Middle frontal gyrus (tissue), 1 donor: ENCODE measurements around the gene PDXDC1.
"Not testable (repeated sequence)": the region's sequence is repeated elsewhere in the genome, so short reads cannot be mapped to it uniquely, and the experiment has no call there.

Experiments used
- DNase-seq: peaks from one replicate; pipeline ENCODE4 v3.0.0-alpha.2; 2015; ENCODE audit warnings: low spot score; ENCODE audit errors: extremely low spot score

The PDXDC1 gene

DNA sequence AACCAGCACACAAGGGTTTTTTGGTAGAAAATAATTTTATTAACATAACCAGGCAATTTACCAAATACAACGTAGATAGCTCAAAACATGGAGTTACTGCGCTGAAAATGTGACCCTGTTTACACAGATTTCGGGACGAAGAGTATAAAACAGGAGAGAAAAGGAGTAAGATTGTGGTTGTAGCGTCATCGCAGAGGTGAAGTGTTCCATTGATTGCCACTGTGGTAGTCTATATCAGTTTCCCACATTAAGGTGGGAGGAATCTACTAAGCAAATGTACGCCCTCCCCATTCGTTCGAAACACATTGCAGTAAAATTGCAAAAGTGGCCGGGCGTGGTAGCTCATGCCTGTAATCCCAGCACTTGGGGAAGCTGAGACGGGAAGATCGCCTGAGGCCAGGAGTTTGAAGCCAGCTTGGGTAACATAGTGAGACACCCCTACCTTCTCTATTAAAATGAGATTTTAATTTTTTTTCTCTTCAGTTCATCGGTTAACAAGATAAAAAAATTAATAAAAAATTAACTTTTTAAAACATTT is 972 bp upstream of the PDXDC1 start:
- not testable (repeated sequence) for DNase-seq

DNA sequence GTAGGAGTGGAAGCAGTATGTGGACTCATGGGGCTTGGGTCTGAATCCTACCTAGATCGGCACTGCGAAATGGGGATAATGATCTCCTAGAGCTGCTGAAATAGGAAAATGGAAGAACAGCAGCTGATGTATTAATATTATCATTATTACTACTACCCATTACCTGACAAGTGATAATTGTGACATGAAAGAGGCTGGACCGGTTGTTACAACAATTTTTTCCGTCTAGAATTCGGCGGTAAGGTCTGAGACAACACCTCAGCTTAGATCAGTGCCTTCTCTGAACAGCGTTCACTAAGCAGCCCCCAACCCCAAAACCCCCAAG is 533 bp upstream of the PDXDC1 start:
- not testable (repeated sequence) for DNase-seq

DNA sequence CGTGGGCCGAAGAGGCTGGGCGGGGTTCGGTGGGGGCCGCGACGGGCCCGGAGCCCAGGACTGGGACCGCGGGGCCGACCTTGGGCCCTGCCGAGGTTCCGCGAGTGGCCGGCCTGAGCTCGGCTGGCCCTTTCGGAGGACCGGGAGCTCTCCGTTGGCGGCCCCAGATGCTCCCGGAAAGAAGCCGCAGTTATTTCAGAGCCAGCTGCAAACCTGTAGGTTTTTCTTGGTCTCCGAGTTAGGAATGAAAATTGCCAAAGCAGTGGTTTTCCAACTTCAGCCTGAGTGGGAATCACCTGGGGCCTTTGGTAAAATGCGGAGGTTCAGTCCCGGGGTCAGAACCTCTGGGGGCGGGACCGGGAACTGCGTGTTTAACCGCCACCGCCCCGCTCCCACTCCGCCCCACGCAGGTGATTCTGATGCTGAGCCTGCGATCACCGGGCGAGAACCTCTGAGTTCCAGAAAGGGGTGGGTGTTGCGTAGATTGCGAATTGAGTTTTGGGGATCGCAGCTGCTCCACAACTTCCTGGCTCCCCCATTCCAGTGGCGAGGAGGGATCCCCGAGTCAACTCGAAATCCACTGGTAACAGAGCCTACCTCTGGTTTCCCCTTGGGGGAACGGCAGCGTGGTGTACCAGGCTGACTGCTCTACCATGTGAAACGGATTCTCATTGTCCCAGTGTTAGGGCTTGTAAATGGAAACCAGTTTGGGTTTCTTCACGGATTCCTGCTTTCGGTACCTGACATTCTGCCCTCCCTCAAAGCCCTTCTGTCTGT is 780 bp downstream of the PDXDC1 start:
- not testable (repeated sequence) for DNase-seq

DNA sequence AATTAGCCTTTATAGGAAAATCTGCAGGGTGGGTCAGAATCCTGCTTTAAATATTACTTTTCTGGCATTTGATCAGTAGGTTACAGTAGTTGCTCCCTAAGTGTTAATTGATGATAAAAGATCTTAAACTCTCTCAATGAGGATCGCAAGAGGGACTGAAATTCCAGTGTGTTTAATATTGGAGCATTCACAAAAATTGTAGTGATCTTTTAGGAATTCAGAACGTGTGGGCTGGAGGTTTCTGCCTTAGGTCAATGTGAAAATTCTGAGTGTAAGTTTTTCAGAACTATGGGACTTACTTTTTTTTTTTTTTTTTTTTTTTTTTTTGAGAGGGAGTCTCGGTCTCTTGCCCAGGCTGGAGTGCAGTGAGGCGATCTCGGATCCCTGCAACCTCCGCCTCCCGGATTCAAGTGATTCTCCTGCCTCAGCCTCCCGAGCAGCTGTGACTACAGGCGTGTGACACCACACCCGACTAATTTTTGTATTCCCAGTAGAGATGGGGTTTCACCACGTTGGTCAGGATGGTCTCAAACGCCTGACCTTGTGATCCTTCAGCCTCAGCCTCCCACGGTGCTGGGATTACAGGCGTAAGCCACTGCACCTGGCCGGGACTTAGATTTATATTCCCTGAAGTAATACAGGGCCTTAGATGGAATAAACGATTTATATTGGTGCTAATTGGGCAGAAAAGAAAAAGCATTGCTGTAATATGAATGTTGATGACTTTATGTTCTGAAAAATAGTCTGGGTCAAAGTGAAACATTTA is 2.3 kb downstream of the PDXDC1 start:
- DNase-seq = not testable (repeated sequence)

DNA sequence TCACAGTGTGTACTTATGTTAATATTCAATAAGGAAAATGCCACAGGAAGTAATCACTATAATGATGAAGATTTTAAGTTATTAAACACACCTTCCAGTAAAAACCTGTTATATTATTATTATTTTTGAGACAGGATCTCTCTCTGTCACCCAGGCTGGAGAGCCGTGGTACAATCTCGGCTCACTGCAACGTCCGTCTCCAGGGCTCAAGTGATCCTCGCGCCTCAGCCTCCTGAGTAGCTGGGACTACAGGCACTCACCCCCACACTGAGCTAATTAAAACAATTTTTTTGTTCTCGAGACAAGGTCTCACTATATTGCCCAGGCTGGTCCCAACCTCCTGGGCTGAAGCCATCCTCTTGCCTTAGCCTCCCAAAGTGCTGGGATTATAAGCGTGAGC is 3.5 kb downstream of the PDXDC1 start:
- DNase-seq = not testable (repeated sequence)

DNA sequence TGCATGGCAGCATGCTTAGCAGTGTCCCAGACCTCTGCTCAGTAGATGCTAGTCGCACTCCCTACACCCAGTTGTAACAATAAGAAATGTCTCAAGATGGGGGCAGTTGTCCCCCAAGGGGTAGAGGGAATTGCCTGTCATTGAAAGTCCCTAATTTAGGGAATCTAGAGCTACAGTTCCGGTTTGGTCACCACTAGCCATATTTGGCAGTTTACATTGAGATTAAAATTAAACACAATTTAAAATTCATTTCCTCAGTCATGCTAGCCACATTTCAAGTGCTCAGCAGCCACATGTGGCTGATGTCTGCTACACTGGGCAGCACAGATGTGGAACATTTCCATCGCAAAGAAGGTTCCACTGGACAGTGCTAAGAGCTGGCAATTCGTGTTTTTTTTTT is 4.1 kb downstream of the PDXDC1 start:
- not testable (repeated sequence) for DNase-seq

DNA sequence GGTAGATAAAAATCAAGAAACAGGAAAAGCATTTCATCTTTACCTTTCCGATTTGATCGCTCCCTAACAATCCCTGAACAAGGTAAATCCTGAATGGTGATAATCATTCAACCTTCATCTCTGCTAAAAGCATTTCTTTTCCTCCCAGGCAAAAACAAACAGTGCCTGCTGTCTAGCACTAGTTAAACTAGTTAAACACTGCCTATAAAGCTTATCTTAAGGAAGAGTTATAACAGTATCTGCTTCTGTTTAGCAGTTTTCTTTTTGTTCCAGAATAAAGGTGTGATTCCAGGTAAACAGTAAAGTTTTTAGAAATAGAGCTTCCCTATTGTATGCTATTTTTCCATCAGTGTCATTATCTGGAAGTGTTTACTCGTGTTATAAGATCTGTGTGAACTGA is 6.4 kb downstream of the PDXDC1 start:
- DNase-seq = not testable (repeated sequence)

DNA sequence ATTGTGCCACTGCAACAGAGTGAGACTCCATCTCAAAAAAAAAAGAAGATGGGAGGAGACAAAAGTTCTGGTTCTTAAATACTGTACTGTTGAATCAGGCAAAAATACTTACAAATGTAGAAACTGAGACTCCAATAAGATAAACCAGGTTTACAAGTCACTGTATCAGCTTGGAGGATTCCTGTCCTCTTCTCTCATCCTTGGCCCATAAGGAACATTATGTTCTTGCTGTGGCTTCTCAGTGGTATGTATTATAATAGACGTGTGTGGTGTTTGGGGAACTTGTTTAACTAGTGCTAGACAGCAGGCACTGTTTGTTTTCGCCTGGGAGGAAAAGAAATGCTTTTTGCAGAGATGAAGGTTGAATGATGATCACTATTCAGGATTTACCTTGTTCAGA is 7.7 kb downstream of the PDXDC1 start:
- not testable (repeated sequence) for DNase-seq

DNA sequence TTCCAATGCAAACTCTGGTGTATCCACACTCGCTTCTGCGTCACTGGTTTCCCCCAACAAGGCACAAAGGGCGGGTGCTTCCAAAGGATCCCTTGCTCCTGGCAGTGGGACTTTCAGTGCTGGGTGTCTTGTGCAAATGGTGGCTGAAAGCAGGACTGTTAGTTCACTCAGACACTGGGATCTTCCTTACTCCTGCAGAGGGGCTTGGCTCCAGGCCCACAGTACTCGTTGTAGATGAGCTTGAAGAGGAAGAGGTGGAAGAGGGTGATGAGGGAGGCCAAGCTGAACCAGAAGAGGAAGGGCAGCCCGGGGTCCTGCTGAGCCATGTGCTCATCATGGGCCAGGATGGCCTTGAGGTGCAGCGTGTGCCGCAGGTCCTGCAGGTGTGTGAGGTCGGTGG is 13.3 kb downstream of the PDXDC1 start:
- DNase-seq = not testable (repeated sequence)

DNA sequence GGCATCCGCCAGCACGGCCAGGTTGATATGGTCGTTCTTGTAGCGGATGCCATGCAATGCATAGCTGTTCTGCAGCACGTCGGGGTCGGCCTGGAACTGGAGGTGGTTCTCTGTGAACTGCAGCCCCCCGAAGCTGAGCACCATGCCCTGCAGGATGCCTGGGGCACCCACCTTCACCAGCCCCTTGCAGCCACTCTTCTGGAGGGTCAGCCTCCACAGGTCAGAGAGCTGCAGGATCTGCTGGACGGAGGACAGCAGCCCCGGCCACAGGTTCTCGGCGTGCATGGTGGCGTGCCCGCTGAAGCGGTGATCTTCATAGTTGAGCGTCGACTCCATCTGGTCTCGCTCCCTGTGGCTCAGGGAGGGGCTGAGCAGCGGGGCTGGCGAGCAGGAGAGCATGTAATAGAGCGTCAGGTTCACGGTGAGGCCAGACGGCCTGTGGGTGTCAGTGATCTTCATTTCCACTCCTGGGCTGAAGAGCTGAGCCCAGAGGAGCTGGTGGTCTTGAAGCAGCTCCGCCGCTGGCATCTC is 13.9 kb downstream of the PDXDC1 start:
- DNase-seq = not testable (repeated sequence)

DNA sequence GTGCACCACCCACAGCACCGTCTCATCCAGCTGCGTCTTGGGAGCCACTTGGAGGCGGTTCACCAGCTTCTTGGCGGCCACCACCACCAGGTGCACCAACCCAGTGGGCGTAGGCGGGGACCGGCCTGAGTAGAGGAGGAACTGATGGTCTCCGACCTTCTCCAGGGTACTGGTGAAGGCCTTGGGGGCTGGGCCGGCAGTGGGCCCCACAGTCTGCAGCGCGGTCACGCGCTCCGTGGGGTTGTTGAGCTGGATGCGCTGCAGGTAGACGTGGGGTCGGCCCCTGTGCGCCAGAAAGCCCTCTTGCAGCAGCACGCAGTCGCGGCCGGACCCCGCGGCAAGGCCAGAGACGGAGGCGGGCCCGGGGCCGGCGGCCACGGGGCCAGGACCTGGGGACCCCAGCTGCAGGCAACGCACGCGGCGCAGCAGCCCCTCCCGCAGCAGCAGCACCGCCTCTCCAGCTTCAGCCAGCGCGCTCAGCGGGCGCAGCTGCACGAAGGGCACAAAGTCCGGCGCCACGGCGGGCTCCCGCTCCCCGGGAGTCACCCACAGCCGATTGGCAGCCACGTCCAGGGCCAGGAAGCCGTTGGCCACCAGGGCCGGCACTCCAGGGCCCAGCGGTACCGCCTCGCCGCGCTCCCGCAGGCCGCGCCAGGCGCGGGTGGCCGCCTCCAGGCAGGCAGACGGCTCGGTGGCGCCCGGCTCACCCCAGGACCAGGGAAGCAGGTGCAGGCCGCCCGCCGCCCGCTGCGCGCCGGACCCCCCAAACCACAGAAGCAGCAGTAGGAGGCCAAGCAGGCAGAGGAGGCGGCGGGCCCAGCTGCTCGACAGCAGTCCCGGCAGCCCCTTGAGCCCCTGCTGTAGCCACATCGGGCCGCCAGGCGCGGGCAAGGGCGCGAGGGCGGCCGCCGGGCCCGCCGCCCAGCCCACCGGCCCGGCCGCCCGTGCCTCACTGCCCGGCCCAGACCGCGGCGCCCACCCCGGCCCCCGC is 14.8 kb downstream of the PDXDC1 start:
- not testable (repeated sequence) for DNase-seq

DNA sequence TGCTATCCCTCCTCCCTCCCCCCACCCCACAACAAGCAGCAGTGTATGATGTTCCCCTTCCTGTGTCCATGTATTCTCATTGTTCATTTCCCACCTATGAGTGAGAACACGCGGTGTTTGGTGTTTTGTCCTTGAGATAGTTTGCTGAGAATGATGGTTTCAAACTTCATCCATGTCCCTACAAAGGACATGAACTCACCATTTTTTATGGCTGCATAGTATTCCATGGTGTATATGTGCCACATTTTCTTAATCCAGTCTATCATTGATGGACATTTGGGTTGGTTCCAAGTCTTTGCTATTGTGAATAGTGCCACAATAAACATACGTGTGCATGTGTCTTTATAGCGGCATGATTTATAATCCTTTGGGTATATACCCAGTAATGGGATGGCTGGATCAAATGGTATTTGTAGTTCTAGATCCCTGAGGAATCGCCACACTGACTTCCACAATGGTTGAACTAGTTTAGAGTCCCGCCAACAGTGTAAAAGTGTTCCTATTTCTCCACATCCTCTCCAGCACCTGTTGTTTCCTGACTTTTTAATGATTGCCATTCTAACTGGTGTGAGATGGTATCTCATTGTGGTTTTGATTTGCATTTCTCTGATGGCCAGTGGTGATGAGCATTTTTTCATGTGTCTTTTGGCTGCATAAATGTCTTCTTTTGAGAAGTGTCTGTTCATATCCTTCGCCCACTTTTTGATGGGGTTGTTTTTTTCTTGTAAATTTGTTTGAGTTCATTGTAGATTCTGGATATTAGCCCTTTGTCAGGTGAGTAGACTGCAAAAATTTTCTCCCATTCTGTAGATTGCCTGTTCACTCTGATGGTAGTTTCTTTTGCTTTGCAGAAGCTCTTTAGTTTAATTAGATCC is 18.7 kb downstream of the PDXDC1 start:
- not testable (repeated sequence) for DNase-seq

DNA sequence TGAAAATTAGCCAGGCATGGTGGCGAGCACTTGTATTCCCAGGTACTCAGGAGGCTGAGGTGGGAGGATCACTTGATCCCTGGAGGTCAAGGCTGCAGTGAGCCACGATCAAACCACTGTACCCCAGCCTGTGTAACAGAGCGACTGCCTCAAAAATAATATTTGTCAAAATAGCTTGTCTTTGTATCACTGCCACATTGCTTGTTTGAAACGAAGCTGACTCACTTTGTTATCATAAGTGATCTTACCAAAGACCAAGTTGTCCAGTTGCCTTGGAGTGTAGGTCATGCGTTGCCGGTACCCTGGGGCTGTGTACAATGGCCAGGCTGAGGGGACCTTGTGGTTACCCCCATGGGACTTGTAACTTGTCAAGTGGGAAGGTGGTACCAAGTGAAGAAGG is 21.9 kb downstream of the PDXDC1 start:
- DNase-seq = not testable (repeated sequence)

DNA sequence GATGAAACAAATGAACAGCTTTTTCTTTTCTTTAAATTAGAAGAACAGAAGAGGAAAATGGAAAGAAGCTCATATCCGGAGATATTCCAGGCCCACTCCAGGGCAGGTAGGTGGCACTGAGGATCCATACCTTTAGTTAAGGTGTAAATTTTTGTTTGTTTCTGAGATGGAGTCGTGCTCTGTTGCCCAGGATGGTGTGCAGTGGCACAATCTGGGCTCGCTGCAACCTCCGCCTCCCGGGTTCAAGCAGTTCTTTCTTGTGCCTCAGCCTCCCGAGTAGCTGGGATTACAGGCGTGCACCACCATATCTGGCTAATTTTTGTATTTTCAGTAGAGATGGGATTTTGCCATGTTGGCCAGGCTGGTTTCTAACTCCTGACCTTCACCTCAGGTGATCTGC is 23.5 kb downstream of the PDXDC1 start:
- DNase-seq = not testable (repeated sequence)

DNA sequence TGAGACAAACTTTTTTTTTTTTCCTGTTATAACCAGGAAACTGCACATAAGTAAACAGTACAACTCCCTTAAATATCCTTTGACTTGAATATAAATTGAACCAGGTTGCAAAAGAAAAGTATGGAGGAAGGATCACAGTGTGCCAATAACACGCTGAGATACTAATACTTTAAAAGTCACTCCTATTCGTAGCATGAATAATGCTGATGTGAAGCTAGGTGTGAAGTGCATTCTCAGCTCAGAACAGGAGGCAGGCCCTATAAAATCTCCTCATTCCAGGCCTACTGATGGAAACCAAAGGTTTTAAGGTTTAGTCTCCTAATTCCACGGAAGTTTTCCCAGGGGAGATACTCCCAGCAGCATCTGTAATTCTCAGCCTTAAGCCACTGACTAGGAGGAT is 25.0 kb downstream of the PDXDC1 start:
- not testable (repeated sequence) for DNase-seq

DNA sequence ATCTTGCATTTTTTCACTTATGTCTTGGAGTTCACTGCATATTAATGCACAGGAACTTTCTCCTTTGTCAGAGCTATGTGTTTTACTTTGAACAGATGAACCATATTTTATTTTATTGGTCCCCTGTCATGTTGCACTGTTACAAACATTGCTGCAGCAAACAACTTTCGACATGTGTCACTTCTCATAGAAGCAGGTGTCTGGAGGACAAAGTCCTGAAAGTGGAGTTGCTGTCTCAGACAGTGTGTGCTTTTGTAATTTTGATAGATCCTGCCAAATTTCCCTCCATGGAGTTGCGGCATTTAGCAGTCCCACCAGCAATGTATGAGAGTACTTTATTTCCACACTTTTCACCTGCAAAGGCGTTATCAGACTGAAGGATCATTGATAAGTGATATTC is 27.6 kb downstream of the PDXDC1 start:
- DNase-seq = not testable (repeated sequence)

DNA sequence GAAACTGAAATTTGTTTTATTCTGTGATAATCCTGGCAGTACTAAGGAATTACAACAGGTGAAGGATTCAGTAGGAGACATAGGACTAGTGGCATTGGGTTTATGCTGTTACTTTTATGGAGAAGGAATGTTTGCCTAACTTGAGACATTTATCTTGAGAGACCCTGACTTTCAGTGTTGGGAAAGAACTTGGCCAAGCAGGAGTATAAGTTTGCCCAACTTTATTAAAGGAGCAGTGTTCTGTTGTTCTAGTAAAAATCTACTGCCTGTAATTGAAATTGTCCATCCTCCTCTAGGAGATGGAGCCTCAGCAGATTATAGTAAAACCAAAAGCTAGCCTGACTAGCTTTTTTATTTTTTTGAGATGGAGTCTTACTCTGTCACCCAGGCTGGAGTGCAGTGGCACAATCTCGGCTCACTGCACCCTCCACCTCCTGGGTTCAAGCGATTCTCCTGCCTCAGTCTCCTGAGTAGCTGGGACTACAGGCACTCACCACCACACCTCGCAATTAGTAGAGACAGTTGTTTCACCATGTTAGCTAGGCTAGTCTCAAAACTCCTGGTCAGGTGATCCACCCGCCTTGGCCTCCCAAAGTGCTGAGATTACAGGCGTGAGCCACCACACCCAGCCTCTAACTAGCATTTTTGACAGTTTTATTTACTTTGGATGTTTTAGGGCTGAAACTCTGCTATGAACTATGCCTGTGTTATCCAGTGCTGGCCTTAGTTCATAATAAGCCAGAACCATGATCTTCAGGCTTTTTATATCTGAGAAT is 30.7 kb downstream of the PDXDC1 start:
- DNase-seq = not testable (repeated sequence)

DNA sequence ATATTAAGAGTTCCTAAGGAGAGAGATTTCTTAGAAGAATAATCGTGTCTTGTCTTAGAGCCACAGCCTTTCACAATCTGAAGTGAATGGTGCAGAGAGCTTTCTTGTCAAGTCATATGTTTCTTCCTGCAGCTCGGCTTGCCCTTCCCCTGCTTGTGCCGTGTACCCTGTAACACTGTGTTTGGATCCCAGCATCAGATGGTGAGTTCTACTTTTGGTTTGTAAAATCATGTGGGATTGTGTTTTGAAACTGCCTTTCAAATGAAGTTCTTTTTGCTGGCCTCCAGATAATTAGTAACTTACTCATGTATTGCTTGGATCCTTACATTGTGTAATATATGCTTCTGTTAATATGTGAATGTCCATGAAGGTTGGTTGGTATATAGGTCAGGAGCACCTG is 33.8 kb downstream of the PDXDC1 start:
- DNase-seq = not testable (repeated sequence)

DNA sequence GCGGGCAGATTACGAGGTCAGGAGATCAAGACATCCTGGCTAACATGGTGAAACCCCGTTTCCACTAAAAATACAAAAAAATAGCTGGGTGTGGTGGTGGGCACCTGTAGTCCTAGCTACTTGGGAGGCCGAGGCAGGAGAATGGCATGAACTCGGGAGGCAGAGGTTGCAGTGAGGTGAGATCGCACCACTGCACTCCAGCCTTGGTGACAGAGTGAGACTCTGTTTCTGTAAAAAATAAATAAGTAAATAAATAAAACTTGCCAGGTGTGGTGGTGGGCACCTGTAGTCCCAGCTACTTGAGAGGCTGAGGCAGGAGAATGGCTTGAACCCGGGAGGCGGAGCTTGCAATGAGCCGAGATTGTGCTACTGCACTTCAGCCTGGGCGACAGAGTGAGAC is 38.1 kb downstream of the PDXDC1 start:
- DNase-seq = not testable (repeated sequence)
